ENCODE measurements around the gene ADAM11.
A peak's percentile ranks its signal among the peaks of the same experiment; 100 is the strongest.

ADAM11 gene

GRCh38 chr17:44787271-44787940 lies 28.6 kb downstream of the ADAM11 start:
- Histone ChIP-seq H3K18ac (ENCODE audit: low read length) (peak overlapping the region; percentile 57), H3K4me1 (ENCODE audit: control insufficient read depth in 2 of 2, insufficient read depth in 1 of 2, low read depth in 1 of 2, low read length in 2 of 2) (peaks cover 3 to 5% of the 10 kb centered on the region in 2 donors), H3K9me3 (replicated peaks in 1 of 2; ENCODE audit: control insufficient read depth in 2 of 2, insufficient read depth in 1 of 2, low read depth in 1 of 2, low read length in 2 of 2) (no peaks in the 10 kb centered on the region), H3K9ac (ENCODE audit: low read depth, low read length, poor library complexity) (peak overlapping the region; percentile 44), H3K36me3 (replicated peaks in 1 of 2; ENCODE audit: control insufficient read depth in 2 of 2, insufficient read depth in 2 of 2, low read length in 2 of 2) (no peaks in the 10 kb centered on the region), H4K91ac (ENCODE audit: low read depth, low read length, poor library complexity) (no peak overlapping the region), H3K4me2 (ENCODE audit: insufficient read depth, low read length, poor library complexity, severe bottlenecking) (no peak overlapping the region), H3K4ac (ENCODE audit: low read length) (peak overlapping the region; percentile 93), H3K79me1 (ENCODE audit: low read depth, low read length) (peaks cover 3% of the 10 kb centered on the region), H4K8ac (ENCODE audit: low read depth, low read length) (peak overlapping the region; percentile 43), H3K4me3 (ENCODE audit: low read length in 2 of 2) (peak overlapping the region in 1 of 2 donors; percentile 58), H3K14ac (ENCODE audit: low read length) (peak overlapping the region; percentile 38), H3K27me3 (ENCODE audit: control insufficient read depth in 3 of 3, insufficient read depth in 3 of 3, low read depth in 1 of 3, low read length in 3 of 3) (peaks cover 0 to 7% (median 0%) of the 10 kb centered on the region in 3 experiments), H2BK15ac (ENCODE audit: low read length) (no peak overlapping the region), H3K27ac (replicated peaks; ENCODE audit: low read length) (no peak overlapping the region), H2BK120ac (ENCODE audit: low read depth, low read length) (no peak overlapping the region), H3K23ac (ENCODE audit: low read depth, low read length, poor library complexity) (peak overlapping the region; percentile 99), H2BK12ac (ENCODE audit: low read length) (peak overlapping the region; percentile 97), H2AK5ac (ENCODE audit: low read depth, low read length) (no peak overlapping the region), H2AFZ (ENCODE audit: low read length) (no peak overlapping the region), H2BK5ac (ENCODE audit: low read length) (peak overlapping the region; percentile 53)
- DNase-seq (ENCODE audit: low spot score), result no peak
- WGBS, 2 donors (ENCODE audit: extremely low coverage in 2 of 2, insufficient read length in 2 of 2, insufficient replicate concordance in 1 of 2), result no CpG with 5 or more reads among the region's 15 CpGs

GRCh38 chr17:44788139-44788538 lies 29.4 kb downstream of the ADAM11 start:
- H3K4me2 ChIP-seq (ENCODE audit: insufficient read depth, low read length, poor library complexity, severe bottlenecking), result no peak overlapping the region
- H2BK120ac ChIP-seq (ENCODE audit: low read depth, low read length), result no peak overlapping the region
- H3K4ac ChIP-seq (ENCODE audit: low read length), result no peak overlapping the region
- no peak overlapping the region for H2BK15ac ChIP-seq (ENCODE audit: low read length)
- no peak overlapping the region for H3K9ac ChIP-seq (ENCODE audit: low read depth, low read length, poor library complexity)
- peaks cover 3% of the 10 kb centered on the region for H3K79me1 ChIP-seq (ENCODE audit: low read depth, low read length)
- no peaks in the 10 kb centered on the region for H3K36me3 ChIP-seq (replicated peaks in 1 of 2; ENCODE audit: control insufficient read depth in 2 of 2, insufficient read depth in 2 of 2, low read length in 2 of 2)
- H3K4me3 ChIP-seq (ENCODE audit: low read length in 2 of 2), result no peak overlapping the region
- no peak overlapping the region for H2BK5ac ChIP-seq (ENCODE audit: low read length)
- no peaks in the 10 kb centered on the region for H3K9me3 ChIP-seq (replicated peaks in 1 of 2; ENCODE audit: control insufficient read depth in 2 of 2, insufficient read depth in 1 of 2, low read depth in 1 of 2, low read length in 2 of 2)
- H3K14ac ChIP-seq (ENCODE audit: low read length), result peak overlapping the region; percentile 71
- H2AFZ ChIP-seq (ENCODE audit: low read length), result no peak overlapping the region
- no peak overlapping the region for H2AK5ac ChIP-seq (ENCODE audit: low read depth, low read length)
- no peak overlapping the region for H4K8ac ChIP-seq (ENCODE audit: low read depth, low read length)
- H3K27ac ChIP-seq (replicated peaks; ENCODE audit: low read length), result no peak overlapping the region
- no CpG with 5 or more reads among the region's 7 CpGs for WGBS, 2 donors (ENCODE audit: extremely low coverage in 2 of 2, insufficient read length in 2 of 2, insufficient replicate concordance in 1 of 2)
- no peaks in the 10 kb centered on the region for H3K4me1 ChIP-seq (ENCODE audit: control insufficient read depth in 2 of 2, insufficient read depth in 1 of 2, low read depth in 1 of 2, low read length in 2 of 2)
- H3K27me3 ChIP-seq (ENCODE audit: control insufficient read depth in 3 of 3, insufficient read depth in 3 of 3, low read depth in 1 of 3, low read length in 3 of 3), result peaks cover 0 to 7% (median 0%) of the 10 kb centered on the region in 3 experiments
- H3K18ac ChIP-seq (ENCODE audit: low read length), result no peak overlapping the region
- no peak overlapping the region for H2BK12ac ChIP-seq (ENCODE audit: low read length)
- H4K91ac ChIP-seq (ENCODE audit: low read depth, low read length, poor library complexity), result no peak overlapping the region
- no peak for DNase-seq (ENCODE audit: low spot score)
- no peak overlapping the region for H3K23ac ChIP-seq (ENCODE audit: low read depth, low read length, poor library complexity)

- Histone ChIP-seq H3K14ac (ENCODE audit: low read length) (no peak overlapping the region), H3K23ac (ENCODE audit: low read depth, low read length, poor library complexity) (no peak overlapping the region), H3K36me3 (replicated peaks in 1 of 2; ENCODE audit: control insufficient read depth in 2 of 2, insufficient read depth in 2 of 2, low read length in 2 of 2) (peaks cover 2 to 16% of the 10 kb centered on the region in 2 donors), H3K4me2 (ENCODE audit: insufficient read depth, low read length, poor library complexity, severe bottlenecking) (no peak overlapping the region), H3K27me3 (ENCODE audit: control insufficient read depth in 3 of 3, insufficient read depth in 3 of 3, low read depth in 1 of 3, low read length in 3 of 3) (no peaks in the 10 kb centered on the region), H4K91ac (ENCODE audit: low read depth, low read length, poor library complexity) (no peak overlapping the region), H3K18ac (ENCODE audit: low read length) (no peak overlapping the region), H2AK5ac (ENCODE audit: low read depth, low read length) (no peak overlapping the region), H3K9ac (ENCODE audit: low read depth, low read length, poor library complexity) (no peak overlapping the region), H2BK5ac (ENCODE audit: low read length) (no peak overlapping the region), H3K79me1 (ENCODE audit: low read depth, low read length) (peaks cover 3% of the 10 kb centered on the region), H3K4me3 (ENCODE audit: low read length in 2 of 2) (no peak overlapping the region), H2AFZ (ENCODE audit: low read length) (no peak overlapping the region), H2BK12ac (ENCODE audit: low read length) (no peak overlapping the region), H4K8ac (ENCODE audit: low read depth, low read length) (no peak overlapping the region), H2BK120ac (ENCODE audit: low read depth, low read length) (no peak overlapping the region), H3K4me1 (ENCODE audit: control insufficient read depth in 2 of 2, insufficient read depth in 1 of 2, low read depth in 1 of 2, low read length in 2 of 2) (peaks cover 4 to 14% of the 10 kb centered on the region in 2 donors), H3K4ac (ENCODE audit: low read length) (no peak overlapping the region), H2BK15ac (ENCODE audit: low read length) (no peak overlapping the region), H3K27ac (replicated peaks; ENCODE audit: low read length) (no peak overlapping the region), H3K9me3 (replicated peaks in 1 of 2; ENCODE audit: control insufficient read depth in 2 of 2, insufficient read depth in 1 of 2, low read depth in 1 of 2, low read length in 2 of 2) (no peaks in the 10 kb centered on the region)
- no peak for DNase-seq (ENCODE audit: low spot score)
- WGBS, 2 donors (ENCODE audit: extremely low coverage in 2 of 2, insufficient read length in 2 of 2, insufficient replicate concordance in 1 of 2), result no CpG with 5 or more reads among the region's 1 CpG
Observed at GRCh38 chr17:44792276-44792675, 33.5 kb downstream of the ADAM11 start.

- H2BK5ac ChIP-seq (ENCODE audit: low read length), result no peak overlapping the region
- DNase-seq (ENCODE audit: low spot score), result no peak
- H3K27me3 ChIP-seq (ENCODE audit: control insufficient read depth in 3 of 3, insufficient read depth in 3 of 3, low read depth in 1 of 3, low read length in 3 of 3), result no peaks in the 10 kb centered on the region
- no peak overlapping the region for H3K9ac ChIP-seq (ENCODE audit: low read depth, low read length, poor library complexity)
- no peak overlapping the region for H2BK12ac ChIP-seq (ENCODE audit: low read length)
- peak overlapping the region; percentile 3 for H3K27ac ChIP-seq (replicated peaks; ENCODE audit: low read length)
- H4K91ac ChIP-seq (ENCODE audit: low read depth, low read length, poor library complexity), result no peak overlapping the region
- no peak overlapping the region for H3K18ac ChIP-seq (ENCODE audit: low read length)
- peak overlapping the region; percentile 74 for H2AFZ ChIP-seq (ENCODE audit: low read length)
- no peak overlapping the region for H4K8ac ChIP-seq (ENCODE audit: low read depth, low read length)
- no CpG with 5 or more reads among the region's 18 CpGs for WGBS, 2 donors (ENCODE audit: extremely low coverage in 2 of 2, insufficient read length in 2 of 2, insufficient replicate concordance in 1 of 2)
- H3K36me3 ChIP-seq (replicated peaks in 1 of 2; ENCODE audit: control insufficient read depth in 2 of 2, insufficient read depth in 2 of 2, low read length in 2 of 2), result peaks cover 2 to 35% of the 10 kb centered on the region in 2 donors
- peaks cover 3% of the 10 kb centered on the region for H3K79me1 ChIP-seq (ENCODE audit: low read depth, low read length)
- H3K4me1 ChIP-seq (ENCODE audit: control insufficient read depth in 2 of 2, insufficient read depth in 1 of 2, low read depth in 1 of 2, low read length in 2 of 2), result peaks cover 4 to 14% of the 10 kb centered on the region in 2 donors
- H3K9me3 ChIP-seq (replicated peaks in 1 of 2; ENCODE audit: control insufficient read depth in 2 of 2, insufficient read depth in 1 of 2, low read depth in 1 of 2, low read length in 2 of 2), result no peaks in the 10 kb centered on the region
- no peak overlapping the region for H2BK120ac ChIP-seq (ENCODE audit: low read depth, low read length)
- no peak overlapping the region for H3K4me3 ChIP-seq (ENCODE audit: low read length in 2 of 2)
- no peak overlapping the region for H3K14ac ChIP-seq (ENCODE audit: low read length)
- no peak overlapping the region for H3K4me2 ChIP-seq (ENCODE audit: insufficient read depth, low read length, poor library complexity, severe bottlenecking)
- H2AK5ac ChIP-seq (ENCODE audit: low read depth, low read length), result no peak overlapping the region
- H3K4ac ChIP-seq (ENCODE audit: low read length), result no peak overlapping the region
- no peak overlapping the region for H3K23ac ChIP-seq (ENCODE audit: low read depth, low read length, poor library complexity)
- no peak overlapping the region for H2BK15ac ChIP-seq (ENCODE audit: low read length)
Observed at GRCh38 chr17:44793885-44794842, 35.4 kb downstream of the ADAM11 start.
